Astrocyte of the spinal cord (primary cell): Measurements from ENCODE around the gene SNX4.

ENCODE experiments used
- DNase-seq: peaks from one replicate; pipeline ENCODE4 v3.0.0; 2011; ENCODE audit warnings: low read depth, low spot score
- H3K4me3 ChIP-seq: 2 replicates; pipeline ENCODE4 v1.5.1; 2011; ENCODE audit warnings: low read depth, mild to moderate bottlenecking, low read length, moderate library complexity
- in situ Hi-C: cut with HindIII; loops from 2 replicates; pipeline ENCODE4 v1.10.0; 2017; ENCODE audit warnings: low sequenced_read_pairs
- TF ChIP-seq, protein P1 (sequence below): IDR thresholded peaks from 2 replicates; pipeline ENCODE4 v1.5.1; 2012; ENCODE audit warnings: low read depth, mild to moderate bottlenecking, low read length, inconsistent platforms

Gene SNX4

GRCh38 chr3:125398952-125399351 is 121.0 kb downstream of the SNX4 start:
- DNase-seq = no peak
- in situ Hi-C loops = no loop called here
- no peak overlapping the region for H3K4me3 ChIP-seq
- TF ChIP-seq, protein P1, sequence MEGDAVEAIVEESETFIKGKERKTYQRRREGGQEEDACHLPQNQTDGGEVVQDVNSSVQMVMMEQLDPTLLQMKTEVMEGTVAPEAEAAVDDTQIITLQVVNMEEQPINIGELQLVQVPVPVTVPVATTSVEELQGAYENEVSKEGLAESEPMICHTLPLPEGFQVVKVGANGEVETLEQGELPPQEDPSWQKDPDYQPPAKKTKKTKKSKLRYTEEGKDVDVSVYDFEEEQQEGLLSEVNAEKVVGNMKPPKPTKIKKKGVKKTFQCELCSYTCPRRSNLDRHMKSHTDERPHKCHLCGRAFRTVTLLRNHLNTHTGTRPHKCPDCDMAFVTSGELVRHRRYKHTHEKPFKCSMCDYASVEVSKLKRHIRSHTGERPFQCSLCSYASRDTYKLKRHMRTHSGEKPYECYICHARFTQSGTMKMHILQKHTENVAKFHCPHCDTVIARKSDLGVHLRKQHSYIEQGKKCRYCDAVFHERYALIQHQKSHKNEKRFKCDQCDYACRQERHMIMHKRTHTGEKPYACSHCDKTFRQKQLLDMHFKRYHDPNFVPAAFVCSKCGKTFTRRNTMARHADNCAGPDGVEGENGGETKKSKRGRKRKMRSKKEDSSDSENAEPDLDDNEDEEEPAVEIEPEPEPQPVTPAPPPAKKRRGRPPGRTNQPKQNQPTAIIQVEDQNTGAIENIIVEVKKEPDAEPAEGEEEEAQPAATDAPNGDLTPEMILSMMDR = no peak
